Measurements from ENCODE around the gene HOXC13.

DNA sequence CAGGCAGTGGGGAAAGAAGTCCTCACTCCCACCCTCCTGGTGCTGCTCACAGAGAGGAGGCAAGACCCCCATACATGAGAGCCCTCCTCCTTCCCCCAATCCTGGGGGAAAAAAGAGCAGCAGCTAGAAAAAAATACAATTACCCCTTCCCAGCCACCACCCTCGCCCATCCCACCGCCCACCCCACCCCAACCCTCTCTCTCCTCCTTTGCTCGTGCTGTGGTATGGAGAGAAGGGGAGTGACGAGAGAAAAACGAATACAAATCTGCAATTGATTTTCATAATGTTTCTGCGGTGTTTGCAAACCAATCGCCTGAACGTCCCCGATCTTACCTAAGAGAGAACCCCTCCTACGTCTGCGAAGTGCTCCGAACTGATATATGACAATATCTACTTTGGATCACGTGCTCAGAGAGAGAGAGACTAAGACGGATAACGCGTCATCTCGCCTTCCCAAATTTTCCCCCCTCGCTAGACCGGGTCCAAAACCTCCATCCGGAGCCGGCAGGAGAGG is 34.1 kb downstream of the HOXC13 start, which contains the start of gene HOXC11:
- TF ChIP-seq, protein P1, sequence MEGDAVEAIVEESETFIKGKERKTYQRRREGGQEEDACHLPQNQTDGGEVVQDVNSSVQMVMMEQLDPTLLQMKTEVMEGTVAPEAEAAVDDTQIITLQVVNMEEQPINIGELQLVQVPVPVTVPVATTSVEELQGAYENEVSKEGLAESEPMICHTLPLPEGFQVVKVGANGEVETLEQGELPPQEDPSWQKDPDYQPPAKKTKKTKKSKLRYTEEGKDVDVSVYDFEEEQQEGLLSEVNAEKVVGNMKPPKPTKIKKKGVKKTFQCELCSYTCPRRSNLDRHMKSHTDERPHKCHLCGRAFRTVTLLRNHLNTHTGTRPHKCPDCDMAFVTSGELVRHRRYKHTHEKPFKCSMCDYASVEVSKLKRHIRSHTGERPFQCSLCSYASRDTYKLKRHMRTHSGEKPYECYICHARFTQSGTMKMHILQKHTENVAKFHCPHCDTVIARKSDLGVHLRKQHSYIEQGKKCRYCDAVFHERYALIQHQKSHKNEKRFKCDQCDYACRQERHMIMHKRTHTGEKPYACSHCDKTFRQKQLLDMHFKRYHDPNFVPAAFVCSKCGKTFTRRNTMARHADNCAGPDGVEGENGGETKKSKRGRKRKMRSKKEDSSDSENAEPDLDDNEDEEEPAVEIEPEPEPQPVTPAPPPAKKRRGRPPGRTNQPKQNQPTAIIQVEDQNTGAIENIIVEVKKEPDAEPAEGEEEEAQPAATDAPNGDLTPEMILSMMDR (IDR thresholded peaks at IDR 0.05) = no peak
- no peak for TF ChIP-seq POLR2A (IDR thresholded peaks at IDR 0.05)
